Smooth muscle cell of trachea (primary cell): ENCODE results near the gene MT3. TPM values are rescaled to one million over a fixed set of nuclear protein-coding genes. Genes with fewer than 3 reads are reported as not detected.

Source experiments
- total RNA-seq: library from RNA; depleted of rRNA; stranded (reverse); fragments of >200 nt; gene quantifications from 2 replicates; pipeline ENCODE4 v1.2.1, GENCODE V29; 2014

MT3 gene
- 0.66 TPM in 1 of 2 replicates, not detected in the other for total RNA-seq

GRCh38 chr16:56589141-56590039 lies at the start of gene MT3:
Gene MT3 (plus strand): TSS chr16:56589528. CDS start chr16:56589591, 63 bp downstream.

GRCh38 chr16:56564793-56565477 lies 24.4 kb upstream of the MT3 start, which contains the start of gene MT4:
Gene MT4 (plus strand): TSS chr16:56565073. CDS start chr16:56565129, 56 bp downstream.

GRCh38 chr16:56608043-56608875 lies 18.9 kb downstream of the MT3 start, which contains the start of gene MT2A:
Gene MT2A (plus strand): TSS chr16:56608584. CDS start chr16:56608656, 72 bp downstream.

GRCh38 chr16:56625140-56625942 lies 36.0 kb downstream of the MT3 start, which contains the start of gene MT1E:
Gene MT1E (plus strand): TSS chr16:56625781. CDS start chr16:56625852, 71 bp downstream.

DNA sequence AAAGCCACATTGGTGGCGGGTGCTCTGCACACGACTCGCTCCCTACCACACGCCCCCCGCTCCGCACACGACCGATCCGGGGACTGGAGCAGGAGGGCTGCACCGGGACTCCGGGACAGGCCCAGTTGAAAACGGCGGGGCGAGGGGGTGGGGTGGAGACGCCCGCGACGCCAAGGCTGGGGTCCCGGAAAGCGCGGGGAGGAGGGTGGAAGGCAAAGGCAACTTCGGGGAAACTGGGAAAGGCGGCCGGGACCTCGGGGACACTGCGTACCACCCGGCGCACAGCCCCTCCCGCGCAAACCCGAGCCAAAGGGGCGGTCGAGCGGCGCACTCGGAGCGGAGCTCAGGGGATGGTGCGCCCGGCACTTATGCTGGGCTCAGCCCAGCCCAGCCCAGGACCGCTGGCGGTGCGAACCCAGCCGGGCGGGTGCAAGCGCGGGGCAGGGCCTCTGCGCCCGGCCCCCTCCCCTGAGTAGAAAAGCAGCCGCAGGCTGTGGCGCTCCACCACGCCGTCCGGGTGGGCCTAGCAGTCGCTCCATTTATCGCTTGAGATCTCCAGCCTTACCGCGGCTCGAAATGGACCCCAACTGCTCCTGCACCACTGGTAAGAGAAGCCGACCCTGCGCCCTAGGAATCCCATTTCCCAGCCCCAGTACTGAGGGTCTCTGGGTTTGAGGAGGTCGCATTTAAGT lies 43.0 kb downstream of the MT3 start, which contains the start of gene MT1M:
Gene MT1M, plus strand, starts transcription at position 504 of the 692 bp plus-strand sequence. Its CDS starts 73 bp downstream, at position 577.

DNA sequence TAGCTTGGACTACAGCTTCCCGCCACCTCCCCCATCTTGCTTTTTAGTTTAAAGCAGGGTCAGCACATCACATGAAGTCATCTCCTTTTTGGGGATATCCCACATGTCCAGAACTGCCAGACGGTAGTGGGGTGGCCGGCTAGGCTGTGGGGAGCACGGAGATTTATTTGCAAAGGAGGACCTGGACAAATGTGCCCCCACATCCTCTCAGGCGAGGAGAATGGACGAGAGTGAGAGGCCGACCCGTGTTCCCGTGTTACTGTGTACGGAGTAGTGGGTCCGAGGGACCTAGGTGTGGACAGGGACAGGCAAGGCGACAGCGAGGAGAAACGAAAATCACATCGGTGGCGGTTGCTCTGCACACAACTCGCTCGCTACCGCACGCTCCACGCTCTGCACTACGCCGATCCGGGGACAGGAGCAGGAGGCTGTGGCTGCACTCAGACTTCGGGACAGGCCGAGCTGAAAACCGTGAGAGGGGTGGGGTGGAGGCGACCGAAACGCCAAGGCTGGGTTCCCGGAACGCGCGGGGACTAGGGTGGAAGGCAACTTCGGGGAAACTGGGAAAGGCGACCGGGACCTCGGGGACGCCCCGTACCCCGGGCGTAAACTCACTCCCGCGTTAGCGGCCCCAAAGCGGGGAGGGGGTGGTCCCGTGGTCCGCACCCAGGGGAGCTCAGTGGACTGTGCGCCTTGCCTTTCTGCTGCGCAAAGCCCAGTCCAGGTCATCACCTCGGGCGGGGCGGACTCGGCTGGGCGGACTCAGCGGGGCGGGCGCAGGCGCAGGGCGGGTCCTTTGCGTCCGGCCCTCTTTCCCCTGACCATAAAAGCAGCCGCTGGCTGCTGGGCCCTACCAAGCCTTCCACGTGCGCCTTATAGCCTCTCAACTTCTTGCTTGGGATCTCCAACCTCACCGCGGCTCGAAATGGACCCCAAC lies 48.8 kb downstream of the MT3 start, which contains the start of gene MT1A:
Gene MT1A, plus strand, starts transcription at position 853 of the 937 bp plus-strand sequence. Its CDS starts 73 bp downstream, at position 926.

Other genes with a start within 250 kb of the MT3 start
- 191 and 338 TPM in 2 replicates for gene AMFR, start 164.0 kb upstream of the MT3 start, total RNA-seq
- 56.9 and 116 TPM in 2 replicates for gene NUDT21, start 138.2 kb upstream of the MT3 start, total RNA-seq
- 72.8 and 74.0 TPM in 2 replicates for gene OGFOD1, start 138.0 kb upstream of the MT3 start, total RNA-seq
- 72.9 and 108 TPM in 2 replicates for gene BBS2, start 69.5 kb upstream of the MT3 start, total RNA-seq
- not detected in 2 replicates for gene MT4, start 24.5 kb upstream of the MT3 start, total RNA-seq
- gene MT2A, start 19.1 kb downstream of the MT3 start, total RNA-seq, result 96.4 and 103 TPM in 2 replicates
- 167 and 190 TPM in 2 replicates for gene MT1E, start 36.3 kb downstream of the MT3 start, total RNA-seq
- 2.6 and 5.1 TPM in 2 replicates for gene MT1M, start 43.1 kb downstream of the MT3 start, total RNA-seq
- 1.5 and 1.7 TPM in 2 replicates for gene MT1A, start 49.1 kb downstream of the MT3 start, total RNA-seq
- not detected in 2 replicates for gene MT1B, start 62.4 kb downstream of the MT3 start, total RNA-seq
- 0.17 TPM in 1 of 2 replicates, not detected in the other for gene MT1F, start 68.4 kb downstream of the MT3 start, total RNA-seq
- 0.58 TPM in 1 of 2 replicates, not detected in the other for gene MT1G, start 78.5 kb downstream of the MT3 start, total RNA-seq
- not detected in 2 replicates for gene MT1H, start 80.3 kb downstream of the MT3 start, total RNA-seq
- 19.5 and 41.6 TPM in 2 replicates for gene MT1X, start 92.9 kb downstream of the MT3 start, total RNA-seq
- 45.2 and 63.4 TPM in 2 replicates for gene NUP93, start 140.6 kb downstream of the MT3 start, total RNA-seq